Activated CD4-positive, alpha-beta T cell treated with anti-CD3 and anti-CD28 coated beads, Interleukin-2, Interleukin-6, amounts not matched to agents 100 ng/mL and 50 ng/mL, durations not matched to agents 16 hours and 8 hours (primary cell): Measurements from ENCODE around the gene OR4M2.
"Not testable (repeated sequence)": the region's sequence is repeated elsewhere in the genome, so short reads cannot be mapped to it uniquely, and the experiment has no call there.

Experiments used
- DNase-seq: peaks from one replicate; pipeline ENCODE4 v3.0.0-alpha.2; 2020

OR4M2 gene, protein sequence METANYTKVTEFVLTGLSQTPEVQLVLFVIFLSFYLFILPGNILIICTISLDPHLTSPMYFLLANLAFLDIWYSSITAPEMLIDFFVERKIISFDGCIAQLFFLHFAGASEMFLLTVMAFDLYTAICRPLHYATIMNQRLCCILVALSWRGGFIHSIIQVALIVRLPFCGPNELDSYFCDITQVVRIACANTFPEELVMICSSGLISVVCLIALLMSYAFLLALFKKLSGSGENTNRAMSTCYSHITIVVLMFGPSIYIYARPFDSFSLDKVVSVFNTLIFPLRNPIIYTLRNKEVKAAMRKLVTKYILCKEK

DNA sequence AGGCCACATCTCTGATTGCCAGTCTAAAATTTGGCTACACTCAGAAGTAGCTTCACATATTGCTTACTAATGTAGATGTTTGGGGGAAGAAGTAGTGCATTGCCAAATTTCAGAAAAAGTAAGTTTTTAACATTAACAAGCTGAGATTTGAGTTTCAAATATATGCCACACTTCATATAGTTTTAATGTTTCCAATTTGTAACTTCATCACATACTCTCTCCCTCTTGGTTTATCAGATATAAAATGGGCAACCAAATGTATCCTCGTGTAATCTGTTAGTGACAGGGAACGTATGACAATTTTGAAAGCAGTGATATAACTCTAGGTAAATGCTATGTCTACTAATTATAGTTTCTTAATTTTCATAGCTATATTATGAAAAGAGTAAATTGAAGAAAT, at the start of gene OR4M2:
OR4M2 (plus strand) TSS at position 301 of the 400 bp plus-strand sequence; CDS start at position 399, 98 bp downstream.
- DNase-seq: not testable (repeated sequence)

DNA sequence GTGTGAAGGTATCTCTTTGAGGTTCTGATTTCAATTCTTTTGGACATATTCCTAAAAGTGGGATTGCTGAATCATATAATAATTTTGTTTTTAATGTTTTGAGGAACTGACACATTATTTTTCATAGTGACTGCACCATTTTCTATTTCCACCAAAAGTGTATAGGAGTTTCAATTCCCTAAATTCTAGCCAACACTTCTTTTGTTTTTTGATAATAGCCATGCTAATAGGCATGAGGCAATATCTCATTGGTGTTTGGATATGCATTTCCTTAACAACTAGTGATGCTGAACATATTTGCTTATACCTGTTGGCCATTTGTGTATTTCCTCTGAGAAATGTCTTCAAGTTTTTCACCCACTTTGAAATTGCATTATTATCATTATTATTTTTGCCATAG, 11.1 kb upstream of the OR4M2 start:
- DNase-seq: not testable (repeated sequence)

DNA sequence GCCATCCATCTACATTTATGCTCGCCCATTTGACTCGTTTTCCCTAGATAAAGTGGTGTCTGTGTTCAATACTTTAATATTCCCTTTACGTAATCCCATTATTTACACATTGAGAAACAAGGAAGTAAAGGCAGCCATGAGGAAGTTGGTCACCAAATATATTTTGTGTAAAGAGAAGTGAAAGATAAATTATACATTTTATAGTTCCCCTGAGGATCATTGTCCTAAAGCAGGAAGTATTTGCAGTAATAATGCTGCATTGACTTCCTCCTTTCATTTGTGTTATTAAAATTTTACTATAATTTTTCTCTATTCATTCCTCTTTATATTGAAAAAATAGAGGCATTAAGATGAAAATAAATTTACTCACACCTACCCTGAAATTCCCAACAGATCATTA, 1.1 kb downstream of the OR4M2 start:
- not testable (repeated sequence) for DNase-seq

- DNase-seq: not testable (repeated sequence)
Observed at GRCh38 chr15:22098616-22099253, 18.4 kb downstream of the OR4M2 start.

DNA sequence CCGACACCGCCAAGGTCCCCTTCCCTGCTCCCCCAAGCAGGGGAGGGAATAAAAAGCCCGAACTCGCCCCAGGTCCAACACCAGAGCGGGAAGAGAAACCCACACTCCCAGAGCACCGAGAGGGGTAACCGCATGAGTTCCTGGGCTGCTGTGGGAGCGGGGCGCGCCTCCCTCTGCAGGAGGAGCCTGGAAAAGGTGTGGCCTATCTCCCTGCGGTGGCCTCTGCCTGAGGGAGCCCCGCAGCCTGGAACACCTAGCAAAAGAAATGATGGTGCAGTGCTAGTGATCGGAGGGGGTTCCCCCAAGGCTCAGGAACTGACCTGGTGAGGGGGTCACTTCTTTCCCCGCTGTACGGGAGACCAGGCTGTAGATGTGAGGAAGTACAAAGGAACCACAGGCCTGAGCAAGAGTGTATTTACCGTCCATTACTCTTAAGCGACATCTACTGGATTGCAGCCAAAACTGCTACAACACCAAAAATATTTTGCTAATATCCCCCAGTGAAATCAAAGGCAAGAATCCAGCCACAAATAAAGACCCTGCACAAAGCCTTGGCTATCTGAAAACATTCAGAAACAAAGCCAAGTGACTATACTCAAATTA, 19.1 kb downstream of the OR4M2 start:
- DNase-seq: not testable (repeated sequence)

GRCh38 chr15:22122033-22122432, 41.7 kb downstream of the OR4M2 start:
- not testable (repeated sequence) for DNase-seq
